H1 (cell line): ENCODE measurements around the gene ZFR. TPM values are rescaled to one million over a fixed set of nuclear protein-coding genes. Genes with fewer than 3 reads are reported as not detected.

Experiments
- CTCF ChIA-PET: fragments of 300-600 bp; sonication (Branson Sonifier 250); formaldehyde crosslinking; loops from one replicate; lab custom pipeline; 2021; ENCODE audit not compliant: partially characterized antibody; lab: Charles Lee
- POLR2A ChIA-PET: fragments of 300-600 bp; sonication (Branson Sonifier 250); formaldehyde crosslinking; loops from one replicate; lab custom pipeline; 2021; ENCODE audit warnings: inconsistent platforms; ENCODE audit not compliant: partially characterized antibody; lab: Charles Lee
- DNase-seq, 2 experiments: peaks; one replicate each; pipeline versions ENCODE4 v3.0.0 to v3.0.0-alpha.2; 2010 to 2022; ENCODE audit warnings: low spot score in 2 of 2, low read depth in 1 of 2, mixed read lengths in 1 of 2
- FAIRE-seq: peaks from 2 replicates; lab custom pipeline; 2011; peaks lifted over from hg19 to GRCh38; lab: Jason Lieb, UNC
- H2AFZ ChIP-seq: 2 replicates; pipeline ENCODE4 v1.8.1; 2012; ENCODE audit warnings: low read length, inconsistent platforms
- H2AK5ac ChIP-seq: 2 replicates; pipeline ENCODE4 v1.6.1; 2013; ENCODE audit warnings: low read depth, low read length
- H2BK120ac ChIP-seq: replicated peaks from 2 replicates; pipeline ENCODE3; 2013; ENCODE audit warnings: low read depth, low read length, inconsistent platforms
- H2BK12ac ChIP-seq: 2 replicates; pipeline ENCODE4 v1.6.1; 2013; ENCODE audit warnings: low read depth, low read length
- H2BK15ac ChIP-seq: 2 replicates; pipeline ENCODE4 v1.6.1; 2013; ENCODE audit warnings: low read length
- H2BK20ac ChIP-seq: 2 replicates; pipeline ENCODE4 v1.6.1; 2013; ENCODE audit warnings: low read length
- H2BK5ac ChIP-seq: 2 replicates; pipeline ENCODE4 v1.6.1; 2013; ENCODE audit warnings: low read depth, low read length
- H3K14ac ChIP-seq: 2 replicates; pipeline ENCODE4 v1.6.1; 2013; ENCODE audit warnings: inconsistent platforms; ENCODE audit not compliant: insufficient read length
- H3K18ac ChIP-seq: 2 replicates; pipeline ENCODE4 v1.6.1; 2013; ENCODE audit warnings: low read length; ENCODE audit errors: extremely low read depth
- H3K23ac ChIP-seq: 2 replicates; pipeline ENCODE4 v1.6.1; 2013; ENCODE audit warnings: inconsistent platforms; ENCODE audit not compliant: insufficient read length
- H3K23me2 ChIP-seq: 2 replicates; pipeline ENCODE4 v1.6.1; 2013; ENCODE audit warnings: low read depth, low read length
- H3K27ac ChIP-seq: 2 replicates; pipeline ENCODE4 v1.6.1; 2011; ENCODE audit warnings: low read depth, low read length, inconsistent platforms
- H3K27me3 ChIP-seq, 4 experiments: replicated peaks in 1 of 4; 1 replicate in 1 of 4; 2 replicates in 3 of 4; pipeline versions ENCODE4 v1.6.1 to v1.8.1; 2011 to 2013; ENCODE audit warnings: low read length in 3 of 4, mild to moderate bottlenecking in 3 of 4, inconsistent platforms in 2 of 4, mixed read lengths in 2 of 4, moderate library complexity in 1 of 4; ENCODE audit not compliant: control insufficient read depth in 3 of 4, insufficient read depth in 3 of 4; ENCODE audit errors: extremely low read depth in 1 of 4
- H3K36me3 ChIP-seq, 4 experiments: 2 replicates each; pipeline versions ENCODE4 v1.6.1 to v1.8.1; 2011 to 2013; ENCODE audit warnings: mild to moderate bottlenecking in 4 of 4, low read length in 3 of 4, moderate library complexity in 2 of 4, control low read depth in 1 of 4, inconsistent platforms in 1 of 4; ENCODE audit not compliant: insufficient read depth in 4 of 4, control insufficient read depth in 2 of 4
- H3K4ac ChIP-seq: replicated peaks from 2 replicates; pipeline ENCODE3; 2013; ENCODE audit warnings: low read length, low read depth, mixed read lengths, inconsistent platforms; ENCODE audit not compliant: insufficient read length
- H3K4me1 ChIP-seq, 4 experiments: replicated peaks in 1 of 4; 1 replicate in 1 of 4; 2 replicates in 3 of 4; pipeline versions ENCODE4 v1.6.1 to v1.8.1; 2011 to 2013; ENCODE audit warnings: low read length in 3 of 4, inconsistent platforms in 2 of 4, mixed read lengths in 1 of 4; ENCODE audit not compliant: insufficient read depth in 4 of 4, control insufficient read depth in 3 of 4
- H3K4me2 ChIP-seq, 2 experiments: 2 replicates each; pipeline versions ENCODE4 v1.6.1 to v1.8.1; 2011 to 2013; ENCODE audit warnings: low read depth in 2 of 2, low read length in 2 of 2, control low read depth in 1 of 2, inconsistent platforms in 1 of 2, mild to moderate bottlenecking in 1 of 2; ENCODE audit not compliant: insufficient read depth in 1 of 2
- H3K4me3 ChIP-seq, 4 experiments: fragments of 200-600, 300-600 bp in 1 of 4; sonication (generic), shearing (Covaris generic), sonication (Bioruptor Twin) in 1 of 4; 2 replicates each; pipeline versions ENCODE4 v1.5.1 to v1.8.1; 2011 to 2016; ENCODE audit warnings: low read length in 4 of 4, low read depth in 3 of 4, control low read depth in 2 of 4, inconsistent platforms in 2 of 4, mild to moderate bottlenecking in 2 of 4, mixed read lengths in 1 of 4, moderate library complexity in 1 of 4; ENCODE audit not compliant: insufficient read depth in 2 of 4; ENCODE audit errors: extremely low read depth in 1 of 4
- H3K56ac ChIP-seq: replicated peaks from 2 replicates; pipeline ENCODE3; 2013; ENCODE audit warnings: low read depth, mild to moderate bottlenecking, mixed read lengths, low read length, inconsistent platforms; ENCODE audit not compliant: insufficient read length
- H3K79me1 ChIP-seq: 2 replicates; pipeline ENCODE4 v1.6.1; 2013; ENCODE audit warnings: low read depth, low read length, control low read depth
- H3K79me2 ChIP-seq, 2 experiments: 2 replicates each; pipeline versions ENCODE4 v1.6.1 to v1.8.1; 2012 to 2013; ENCODE audit warnings: low read length in 2 of 2, mild to moderate bottlenecking in 2 of 2, inconsistent platforms in 1 of 2; ENCODE audit not compliant: insufficient read depth in 2 of 2, control insufficient read depth in 1 of 2
- H3K9ac ChIP-seq, 4 experiments: replicated peaks in 1 of 4; 1 replicate in 1 of 4; 2 replicates in 3 of 4; pipeline versions ENCODE4 v1.6.1 to v1.8.1; 2011 to 2013; ENCODE audit warnings: low read depth in 3 of 4, low read length in 3 of 4, control low read depth in 2 of 4, mild to moderate bottlenecking in 2 of 4, moderate library complexity in 2 of 4, inconsistent platforms in 1 of 4; ENCODE audit errors: extremely low read depth in 1 of 4
- H3K9me3 ChIP-seq, 2 experiments: 2 replicates each; pipeline versions ENCODE4 v1.6.1 to v1.8.1; 2012 to 2013; ENCODE audit warnings: mild to moderate bottlenecking in 2 of 2, moderate library complexity in 2 of 2, control low read depth in 1 of 2, inconsistent platforms in 1 of 2, low read depth in 1 of 2, low read length in 1 of 2, mixed read lengths in 1 of 2; ENCODE audit not compliant: insufficient read depth in 2 of 2
- H4K20me1 ChIP-seq, 2 experiments: replicated peaks in 1 of 2; 2 replicates each; pipeline versions ENCODE3 to v1.8.1; 2011 to 2013; ENCODE audit warnings: inconsistent platforms in 2 of 2, low read length in 2 of 2, mild to moderate bottlenecking in 1 of 2; ENCODE audit not compliant: insufficient read depth in 2 of 2, control insufficient read depth in 1 of 2
- H4K5ac ChIP-seq: 2 replicates; pipeline ENCODE4 v1.6.1; 2013; ENCODE audit warnings: low read length, low read depth, mixed read lengths, inconsistent platforms; ENCODE audit not compliant: insufficient read length
- H4K8ac ChIP-seq: 2 replicates; pipeline ENCODE4 v1.8.0; 2013; ENCODE audit warnings: mild to moderate bottlenecking, moderate library complexity, low read length, inconsistent platforms; ENCODE audit not compliant: insufficient read depth; ENCODE audit errors: extremely low read depth
- H4K91ac ChIP-seq: replicated peaks from 2 replicates; pipeline ENCODE3; 2013; ENCODE audit warnings: low read length, mixed read lengths, inconsistent platforms; ENCODE audit not compliant: insufficient read length
- CTBP2 ChIP-seq: IDR thresholded peaks from 2 replicates; pipeline ENCODE4 v1.7.0; 2011; ENCODE audit warnings: borderline replicate concordance, mild to moderate bottlenecking, moderate library complexity, mixed read lengths, low read length; ENCODE audit not compliant: insufficient read depth, insufficient read length
- GTF2F1 ChIP-seq: IDR thresholded peaks from 2 replicates; pipeline ENCODE4 v1.6.1; 2012; ENCODE audit warnings: low read depth, low read length, improper control_type of control experiment, borderline replicate concordance
- HDAC6 ChIP-seq: IDR thresholded peaks from one replicate; pipeline ENCODE4 v1.7.1; 2012; ENCODE audit warnings: low read depth, mild to moderate bottlenecking, inconsistent platforms, low read length, moderate library complexity
- JUN ChIP-seq: IDR thresholded peaks from 2 replicates; pipeline ENCODE4 v1.6.1; 2011; ENCODE audit warnings: low read depth, mild to moderate bottlenecking, improper control_type of control experiment, low read length
- KDM1A ChIP-seq: fragments of 200-600, 300-600 bp; sonication (generic); IDR thresholded peaks from 2 replicates; pipeline ENCODE4 v1.7.1; 2016; ENCODE audit warnings: mild to moderate bottlenecking, low read length, borderline replicate concordance
- KDM4A ChIP-seq: IDR thresholded peaks from one replicate; pipeline ENCODE4 v1.7.1; 2012; ENCODE audit warnings: low read depth, mild to moderate bottlenecking, moderate library complexity, low read length, inconsistent platforms; ENCODE audit not compliant: severe bottlenecking
- MAFK ChIP-seq: IDR thresholded peaks from 2 replicates; pipeline ENCODE4 v1.6.1; 2012; ENCODE audit warnings: low read depth, mild to moderate bottlenecking, improper control_type of control experiment, low read length
- RXRA ChIP-seq: IDR thresholded peaks from 2 replicates; pipeline ENCODE4 v1.6.1; 2011; ENCODE audit warnings: low read depth, mild to moderate bottlenecking, low read length, moderate library complexity; ENCODE audit not compliant: insufficient read depth
- SAP30 ChIP-seq: fragments of 300-600 bp; sonication (generic); IDR thresholded peaks from 2 replicates; pipeline ENCODE4 v1.7.1; 2012; ENCODE audit warnings: low read length, moderate library complexity, mild to moderate bottlenecking, inconsistent platforms; ENCODE audit not compliant: insufficient read depth, insufficient replicate concordance
- SIX5 ChIP-seq: IDR thresholded peaks from 2 replicates; pipeline ENCODE4 v1.6.1; 2011; ENCODE audit warnings: mild to moderate bottlenecking, low read depth, low read length
- SP1 ChIP-seq: IDR thresholded peaks from 2 replicates; pipeline ENCODE4 v1.6.1; 2011; ENCODE audit warnings: low read depth, low read length
- TBP ChIP-seq: IDR thresholded peaks from 2 replicates; pipeline ENCODE4 v1.6.1; 2011; ENCODE audit warnings: low read depth, low read length, improper control_type of control experiment
- WGBS, 2 experiments: shearing (Covaris generic) in 1 of 2; methylation state at CpG; one replicate each; pipeline versions ENCODE4 v1.1.6 to v1.1.7; 2013 to 2015; ENCODE audit warnings: low lambda C conversion rate in 2 of 2, mixed read lengths in 2 of 2, inconsistent platforms in 1 of 2, low coverage in 1 of 2, missing lambda C conversion rate in 1 of 2; ENCODE audit not compliant: insufficient replicate concordance in 2 of 2, insufficient coverage in 1 of 2, insufficient read length in 1 of 2; ENCODE audit errors: extremely low coverage in 1 of 2, missing lambda C conversion rate in 1 of 2; 5-methylcytosine and 5-hydroxymethylcytosine counted together
- polyA plus RNA-seq, 7 experiments: library from polyadenylated mRNA; depleted of rRNA in 3 of 7; stranded (reverse) in 5 of 7; unstranded in 2 of 7; fragments of >200 nt in 5 of 7; fragments of 200-250 nt in 2 of 7; gene quantifications; 1 replicate in 5 of 7; 2 replicates in 1 of 7; 4 replicates in 1 of 7; pipeline versions ENCODE4 v1.2.1 to v1.2.3, GENCODE V29; 2011 to 2013; ENCODE audit warnings: missing spikeins in 2 of 7, mixed read lengths in 2 of 7
- total RNA-seq: library from RNA; stranded (reverse); fragmentation: NEBNext Ultra II Directional; extraction: Animal tissue kit (Norgen Biotek cat#: 25700); gene quantifications from 2 replicates; pipeline ENCODE4 v1.2.1, GENCODE V29; 2021
- TF ChIP-seq, protein P1 (sequence below): IDR thresholded peaks from 2 replicates; pipeline ENCODE4 v1.6.1; 2011; ENCODE audit warnings: low read length, improper control_type of control experiment

ZFR gene
- total and polyA plus RNA-seq, 2 of the 8 experiments (the other 6 are each of a cell fraction or from before 2014, with no cell fraction given), result 68.8 to 92.7 TPM

- H4K20me1 ChIP-seq, result peaks cover 0 to 2% of the 10 kb centered on the region in 2 experiments
- no peak overlapping the region for H4K8ac ChIP-seq
- H2BK20ac ChIP-seq, result no peak overlapping the region
- H2BK12ac ChIP-seq, result no peak overlapping the region
- H2BK120ac ChIP-seq, result no peak overlapping the region
- H4K91ac ChIP-seq, result no peak overlapping the region
- H3K23ac ChIP-seq, result no peak overlapping the region
- no peak overlapping the region for H2AFZ ChIP-seq
- CTCF ChIA-PET, result interaction anchor here (1.4 kb wide), 1 partner anchor 81 kb away, joined by 3 read pairs; no protein-coding TSS in a partner anchor
- no peak overlapping the region for H2BK15ac ChIP-seq
- H3K4me1 ChIP-seq, result no peaks in the 10 kb centered on the region
- H3K14ac ChIP-seq, result no peak overlapping the region
- H3K79me1 ChIP-seq, result no peaks in the 10 kb centered on the region
- no peaks in the 10 kb centered on the region for H3K9me3 ChIP-seq
- 100% methylated on average over 1 of the region's 1 CpG; no CpG with 5 or more reads in 1 of the 2 experiments for WGBS, 2 experiments
- no peak for FAIRE-seq
- no peak overlapping the region for H2AK5ac ChIP-seq
- H3K4ac ChIP-seq, result no peak overlapping the region
- no peaks in the 10 kb centered on the region for H3K79me2 ChIP-seq
- no peak overlapping the region for H3K4me2 ChIP-seq
- H3K23me2 ChIP-seq, result no peaks in the 10 kb centered on the region
- H4K5ac ChIP-seq, result no peak overlapping the region
- no peak overlapping the region for H3K4me3 ChIP-seq
- H3K36me3 ChIP-seq, result peaks cover 19 to 86% (median 60%) of the 10 kb centered on the region in 4 experiments
- H3K27ac ChIP-seq, result no peak overlapping the region
- no peak for DNase-seq
- H3K18ac ChIP-seq, result no peak overlapping the region
- H2BK5ac ChIP-seq, result no peak overlapping the region
- POLR2A ChIA-PET, result no interaction called here
- H3K9ac ChIP-seq, result no peak overlapping the region
- H3K27me3 ChIP-seq, result peaks cover 0 to 1% (median 0%) of the 10 kb centered on the region in 4 experiments; a peak in 1 of 7 replicates
- H3K56ac ChIP-seq, result no peak overlapping the region
- TF ChIP-seq JUN (no peak), MAFK (no peak), SP1 (no peak), SAP30 (no peak), KDM1A (no peak), CTBP2 (no peak), TBP (no peak), GTF2F1 (no peak), SIX5 (no peak), HDAC6 (no peak), RXRA (no peak), KDM4A (no peak)
- TF ChIP-seq, protein P1, sequence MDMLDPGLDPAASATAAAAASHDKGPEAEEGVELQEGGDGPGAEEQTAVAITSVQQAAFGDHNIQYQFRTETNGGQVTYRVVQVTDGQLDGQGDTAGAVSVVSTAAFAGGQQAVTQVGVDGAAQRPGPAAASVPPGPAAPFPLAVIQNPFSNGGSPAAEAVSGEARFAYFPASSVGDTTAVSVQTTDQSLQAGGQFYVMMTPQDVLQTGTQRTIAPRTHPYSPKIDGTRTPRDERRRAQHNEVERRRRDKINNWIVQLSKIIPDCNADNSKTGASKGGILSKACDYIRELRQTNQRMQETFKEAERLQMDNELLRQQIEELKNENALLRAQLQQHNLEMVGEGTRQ, result no peak
These were observed 44.1 kb downstream of the ZFR start for GRCh38 chr5:32400401-32400800.
